Measurements from ENCODE around the gene ABCC11. TPM values are rescaled to one million over a fixed set of nuclear protein-coding genes. Genes with fewer than 3 reads are reported as not detected.

The ABCC11 gene
- total and polyA plus RNA-seq, 2 of the 13 experiments (the other 11 are each of a cell fraction or from before 2014, with no cell fraction given): 1.0 to 1.4 TPM

GRCh38 chr16:48188449-48189102 is 58.8 kb downstream of the ABCC11 start (continued):
- TF ChIP-seq THRA (CRISPR knock-in tag; IDR thresholded peaks at IDR 0.05; ENCODE audit: borderline replicate concordance): peak; percentile 85; the same call in 1 of the 2 replicates
- TF ChIP-seq MAFG (CRISPR knock-in tag; IDR thresholded peaks at IDR 0.05): no peak
- TF ChIP-seq TFDP1 (CRISPR knock-in tag; IDR thresholded peaks at IDR 0.05; ENCODE audit: borderline replicate concordance): no peak
- no peak for TF ChIP-seq ZNF646 (CRISPR knock-in tag; IDR thresholded peaks at IDR 0.05)
- no peak for TF ChIP-seq HIVEP1 (CRISPR knock-in tag; IDR thresholded peaks at IDR 0.05)
- no peak for TF ChIP-seq AFF4 (CRISPR knock-in tag; IDR thresholded peaks at IDR 0.05)
- TF ChIP-seq POGZ (CRISPR knock-in tag; IDR thresholded peaks at IDR 0.05): 0 out of 2 replicates have a peak, but pooled peaks have one; percentile 39
- TF ChIP-seq EZH2 (conservative IDR thresholded peaks at IDR 0.05; ENCODE audit: low read depth, low read length): no peak
- TF ChIP-seq ZNF687 (CRISPR knock-in tag; IDR thresholded peaks at IDR 0.05): no peak
- peak; percentile 86 for TF ChIP-seq TCF7 (IDR thresholded peaks at IDR 0.05; ENCODE audit: low read depth)

Measured in HepG2 (cell line).